GM15510 (cell line): ENCODE data around the gene DCDC2.

Experiments
- POLR2A ChIP-seq: IDR thresholded peaks from 3 replicates; pipeline ENCODE4 v1.6.1; 2011; ENCODE audit warnings: borderline replicate concordance; ENCODE audit not compliant: insufficient read length; ENCODE audit errors: extremely low read depth

DCDC2 gene

GRCh38 chr6:24382220-24382540 is 24.3 kb upstream of the DCDC2 start:
- no peak for TF ChIP-seq POLR2A

GRCh38 chr6:24381476-24382219 is 23.8 kb upstream of the DCDC2 start:
- TF ChIP-seq POLR2A, result no peak

- no peak for TF ChIP-seq POLR2A
Observed at GRCh38 chr6:24378473-24379097, 20.7 kb upstream of the DCDC2 start.

GRCh38 chr6:24376871-24377270 is 19.0 kb upstream of the DCDC2 start:
- TF ChIP-seq POLR2A, result no peak

- no peak for TF ChIP-seq POLR2A
Observed at GRCh38 chr6:24374612-24375011, 16.8 kb upstream of the DCDC2 start.

GRCh38 chr6:24359640-24360454 is 2.0 kb upstream of the DCDC2 start:
- TF ChIP-seq POLR2A, result no peak

- TF ChIP-seq POLR2A, result no peak
Observed at GRCh38 chr6:24358219-24358821, 461 bp upstream of the DCDC2 start.

- TF ChIP-seq POLR2A, result no peak
Observed at GRCh38 chr6:24356310-24356973, 1.4 kb downstream of the DCDC2 start.

- no peak for TF ChIP-seq POLR2A
Observed at GRCh38 chr6:24355393-24355792, 2.5 kb downstream of the DCDC2 start.

GRCh38 chr6:24353861-24354260 is 4.0 kb downstream of the DCDC2 start:
- no peak for TF ChIP-seq POLR2A

- TF ChIP-seq POLR2A, result no peak
Observed at GRCh38 chr6:24352434-24352833, 5.4 kb downstream of the DCDC2 start.

- TF ChIP-seq POLR2A, result no peak
Observed at GRCh38 chr6:24344976-24345375, 12.9 kb downstream of the DCDC2 start.

- no peak for TF ChIP-seq POLR2A
Observed at GRCh38 chr6:24340998-24341938, 16.6 kb downstream of the DCDC2 start.

GRCh38 chr6:24339932-24340331 is 17.9 kb downstream of the DCDC2 start:
- no peak for TF ChIP-seq POLR2A

- TF ChIP-seq POLR2A, result no peak
Observed at GRCh38 chr6:24334285-24334684, 23.6 kb downstream of the DCDC2 start.

- TF ChIP-seq POLR2A, result no peak
Observed at GRCh38 chr6:24332317-24332716, 25.5 kb downstream of the DCDC2 start.
